GM12864 (cell line): ENCODE measurements around the gene RAB5B.
A peak's percentile ranks its signal among the peaks of the same experiment; 100 is the strongest.

Experiments used
- DNase-seq: peaks from one replicate; pipeline ENCODE4 v3.0.0-alpha.2; 2011; ENCODE audit warnings: low read depth
- H3K4me3 ChIP-seq: 2 replicates; pipeline ENCODE4 v1.5.1; 2011; ENCODE audit warnings: mild to moderate bottlenecking, low read depth, low read length, control low read depth
- CTCF ChIP-seq: IDR thresholded peaks from 2 replicates; pipeline ENCODE4 v1.5.1; 2011; ENCODE audit warnings: low read depth, mild to moderate bottlenecking, moderate library complexity, low read length, control low read depth, inconsistent platforms; ENCODE audit errors: missing control alignments

Gene RAB5B, protein sequence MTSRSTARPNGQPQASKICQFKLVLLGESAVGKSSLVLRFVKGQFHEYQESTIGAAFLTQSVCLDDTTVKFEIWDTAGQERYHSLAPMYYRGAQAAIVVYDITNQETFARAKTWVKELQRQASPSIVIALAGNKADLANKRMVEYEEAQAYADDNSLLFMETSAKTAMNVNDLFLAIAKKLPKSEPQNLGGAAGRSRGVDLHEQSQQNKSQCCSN

DNA sequence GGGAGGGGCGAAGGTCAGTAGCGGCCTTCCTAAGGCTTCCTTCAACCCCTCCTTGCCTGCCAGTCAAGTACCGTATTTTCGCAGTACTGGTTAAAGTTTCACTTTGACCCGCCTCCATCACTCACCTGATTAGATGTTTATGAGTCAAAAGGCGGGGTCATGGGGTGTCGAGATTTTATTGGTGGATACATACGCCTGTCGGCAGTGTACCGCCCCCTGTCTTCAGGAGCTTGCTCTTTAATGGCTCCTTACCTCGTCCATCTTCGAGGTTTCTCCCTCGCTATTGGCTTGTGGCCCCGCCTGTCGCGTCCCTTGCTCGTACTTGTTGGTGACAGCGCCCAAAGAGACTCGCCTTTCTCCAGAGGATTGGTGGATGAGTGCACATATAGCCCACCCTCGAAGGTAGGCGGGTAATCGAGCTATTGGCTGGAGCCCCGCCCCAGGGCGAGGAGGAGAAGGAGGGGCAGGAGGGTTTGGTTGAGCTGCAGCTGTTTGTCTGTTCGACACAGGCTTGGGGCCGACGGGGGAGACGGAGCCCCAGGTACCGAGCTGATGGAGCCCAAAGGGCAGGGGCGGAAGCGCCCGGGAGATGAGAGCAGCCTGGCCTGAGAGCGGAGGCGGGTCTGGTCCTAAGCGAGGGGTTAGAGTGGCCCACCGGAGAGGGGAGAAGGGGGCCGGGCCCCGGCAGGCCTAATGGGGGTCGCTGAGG is at the start of gene RAB5B:
Gene RAB5B, plus strand, starts transcription at position 480 of the 709 bp plus-strand sequence. CDS start 12,883 bp downstream, outside the sequence.
- peak; percentile 100 for DNase-seq
- peak within 1 kb of the TSS; percentile 98 for H3K4me3 ChIP-seq
- no peak for TF ChIP-seq CTCF

GRCh38 chr12:55925371-55925770 is 48.5 kb upstream of the RAB5B start:
- TF ChIP-seq CTCF, result no peak
- no peak overlapping the region; the same call in 1 of the 2 replicates for H3K4me3 ChIP-seq
- DNase-seq, result no peak

DNA sequence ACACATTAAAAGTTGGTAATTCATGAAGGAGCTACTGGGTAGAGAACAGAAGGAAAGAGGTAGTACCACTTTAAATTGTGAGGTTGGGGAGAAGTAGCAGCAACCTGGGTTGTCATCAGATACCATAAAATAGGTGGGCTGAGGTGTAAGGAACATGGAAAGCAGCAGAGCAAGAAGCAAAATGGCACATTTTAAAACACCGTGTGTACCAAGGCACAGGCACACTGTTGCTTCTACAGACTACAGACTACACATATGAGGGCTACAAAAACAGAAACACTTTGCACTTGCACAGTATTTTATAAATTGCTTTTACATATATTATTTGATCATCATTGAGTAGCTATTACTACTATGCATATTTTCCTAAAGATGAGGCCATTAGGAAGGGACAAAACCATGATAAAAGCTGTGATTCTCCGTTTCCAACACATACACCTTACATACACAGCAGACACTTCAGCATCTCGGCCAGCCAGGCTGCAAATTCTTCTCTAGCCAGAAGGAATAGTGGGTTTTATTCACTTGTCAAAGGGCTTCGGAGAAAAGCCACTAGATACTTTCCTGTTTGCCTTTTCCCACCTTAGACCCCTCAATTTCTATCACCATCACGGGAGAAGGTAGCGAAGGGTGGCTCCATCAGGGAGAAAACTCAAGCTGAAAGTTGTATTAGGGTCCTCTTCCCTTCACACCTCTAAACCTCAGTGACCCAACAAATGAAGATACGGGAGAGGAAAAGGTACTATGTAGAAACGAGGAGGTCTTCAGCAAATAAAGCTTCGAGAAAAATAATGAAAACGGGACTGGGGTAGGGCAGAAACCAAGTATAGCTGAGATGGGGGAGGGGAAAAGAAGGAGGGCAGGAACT is 47.8 kb upstream of the RAB5B start:
- TF ChIP-seq CTCF, result no peak
- DNase-seq, result no peak
- peak overlapping the region; percentile 70 for H3K4me3 ChIP-seq

GRCh38 chr12:55926738-55927587 is 46.9 kb upstream of the RAB5B start:
- peak overlapping the region; percentile 70 for H3K4me3 ChIP-seq
- peak; percentile 89 for DNase-seq
- TF ChIP-seq CTCF, result peak; percentile 79

GRCh38 chr12:55927588-55928502 is 46.0 kb upstream of the RAB5B start, which contains the start of gene PYM1:
Gene PYM1 (minus strand): TSS chr12:55927894. CDS start chr12:55927761, 133 bp downstream.
- peak; percentile 91 for DNase-seq
- H3K4me3 ChIP-seq, result peak within 1 kb of the TSS; percentile 70
- no peak for TF ChIP-seq CTCF
